Vagina (tissue), 2 donors: ENCODE data around the gene FASN. TPM values are rescaled to one million over a fixed set of nuclear protein-coding genes. Genes with fewer than 3 reads are reported as not detected.
"Not testable (repeated sequence)": the region's sequence is repeated elsewhere in the genome, so short reads cannot be mapped to it uniquely, and the experiment has no call there.

ENCODE experiments used
- DNase-seq, 2 donors: peaks; one replicate each; pipeline ENCODE4 v3.0.0-alpha.2; 2017; ENCODE audit errors: extremely low spot score in 2 of 2
- H3K27ac ChIP-seq: fragments of 200-600 bp; sonication (generic); one replicate; pipeline ENCODE4 v1.5.1; 2019
- H3K27me3 ChIP-seq: fragments of 200-600 bp; sonication (generic); one replicate; pipeline ENCODE4 v1.5.1; 2019
- H3K36me3 ChIP-seq, 2 donors: fragments of 200-600 bp; sonication (generic); one replicate each; pipeline ENCODE4 v1.5.1; 2017 to 2019
- H3K4me1 ChIP-seq: fragments of 200-600 bp; sonication (generic); one replicate; pipeline ENCODE4 v1.5.1; 2019
- H3K4me3 ChIP-seq, 2 donors: fragments of 200-600 bp; sonication (generic); 1 replicate in 1 of 2; 2 replicates in 1 of 2; pipeline ENCODE4 v1.5.1; 2016 to 2019
- H3K9me3 ChIP-seq: fragments of 200-600 bp; sonication (generic); one replicate; pipeline ENCODE4 v1.5.1; 2019
- CTCF ChIP-seq, 3 experiments: fragments of 450-650 bp in 2 of 3; fragments of 200-600 bp in 1 of 3; sonication (generic) in 1 of 3; IDR thresholded peaks; one replicate each; pipeline ENCODE4 v1.5.1; 2017 to 2019; ENCODE audit warnings: antibody characterized with exemption in 3 of 3, mild to moderate bottlenecking in 2 of 3, moderate library complexity in 2 of 3
- POLR2A ChIP-seq, 2 donors: fragments of 450-650 bp; IDR thresholded peaks; one replicate each; pipeline ENCODE4 v1.6.1; 2017; ENCODE audit warnings: antibody characterized with exemption in 2 of 2, mild to moderate bottlenecking in 2 of 2, moderate library complexity in 2 of 2
- POLR2AphosphoS5 ChIP-seq, 2 donors: sonication (generic); formaldehyde crosslinking; IDR thresholded peaks; one replicate each; pipeline ENCODE4 v1.9.0; 2017; ENCODE audit warnings: antibody characterized with exemption in 2 of 2, mild to moderate bottlenecking in 2 of 2, low read depth in 1 of 2; ENCODE audit not compliant: insufficient read depth in 1 of 2
- intact Hi-C: fragments of 100-400 bp; cut with DNase I; formaldehyde crosslinking; loops from one replicate; pipeline ENCODE4 v1.15.1; 2023
- total RNA-seq: library from RNA; depleted of rRNA; stranded (reverse); fragments of >200 nt; gene quantifications from one replicate; pipeline ENCODE4 v1.2.3, GENCODE V29; 2016

FASN gene
- total RNA-seq, 1 donor from 2014 or later = 127 TPM

GRCh38 chr17:82039695-82040299 is 58.2 kb downstream of the FASN start:
- intact Hi-C loops = loop anchor here (10.0 kb wide), 1 partner anchor 285 kb away; no protein-coding TSS in a partner anchor
- peaks cover 16% of the 10 kb centered on the region for H3K4me1 ChIP-seq

DNA sequence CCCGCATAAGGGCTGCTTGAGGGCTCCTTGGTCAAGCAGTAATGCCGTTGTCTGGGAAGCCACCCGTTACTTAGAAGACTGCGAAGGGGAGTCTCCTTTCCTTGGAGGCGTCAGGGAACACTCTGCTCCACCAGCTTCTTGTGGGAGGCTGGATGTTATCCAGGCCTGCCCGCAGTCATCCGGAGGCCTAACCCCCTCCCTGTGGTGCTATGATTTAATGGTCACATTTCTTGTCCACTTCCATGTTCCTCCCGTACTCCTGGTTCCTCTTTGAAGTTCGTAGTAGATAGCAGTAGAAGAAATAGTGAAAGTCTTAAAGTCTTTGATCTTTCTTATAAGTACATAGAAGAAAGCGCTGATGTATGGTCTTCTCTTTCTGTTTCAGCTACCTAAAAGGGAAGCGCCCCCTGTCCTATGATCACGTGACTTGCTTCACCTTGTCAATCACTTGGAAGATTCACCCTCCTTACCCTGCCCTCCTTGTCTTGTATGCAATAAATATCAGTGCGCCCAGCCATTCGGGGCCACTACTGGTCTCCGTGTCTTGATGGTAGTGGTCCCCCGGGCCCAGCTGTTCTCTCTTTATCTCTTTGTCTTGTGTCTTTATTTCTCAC is 59.1 kb downstream of the FASN start:
- intact Hi-C loops = not testable (repeated sequence)

More at GRCh38 chr17:82039695-82040299, 58.2 kb downstream of the FASN start:
- H3K27ac ChIP-seq = no peak overlapping the region
- H3K27me3 ChIP-seq = no peaks in the 10 kb centered on the region
- TF ChIP-seq POLR2AphosphoS5 (IDR thresholded peaks at IDR 0.05; ENCODE audit: insufficient read depth in 1 of 2, low read depth in 1 of 2) (no peak), CTCF (IDR thresholded peaks at IDR 0.05) (no peak), POLR2A (IDR thresholded peaks at IDR 0.05) (no peak)
- H3K36me3 ChIP-seq = no peaks in the 10 kb centered on the region
- no peaks in the 10 kb centered on the region for H3K9me3 ChIP-seq
- no peak for DNase-seq
- H3K4me3 ChIP-seq = no peak overlapping the region

GRCh38 chr17:82037889-82038195 is 60.2 kb downstream of the FASN start:
- H3K36me3 ChIP-seq = no peaks in the 10 kb centered on the region
- DNase-seq = no peak
- H3K27me3 ChIP-seq = no peaks in the 10 kb centered on the region
- peaks cover 16% of the 10 kb centered on the region for H3K4me1 ChIP-seq
- peak overlapping the region; percentile 87 for H3K27ac ChIP-seq
- TF ChIP-seq POLR2AphosphoS5 (IDR thresholded peaks at IDR 0.05; ENCODE audit: insufficient read depth in 1 of 2, low read depth in 1 of 2) = no peak
- no peak for TF ChIP-seq CTCF (IDR thresholded peaks at IDR 0.05)
- TF ChIP-seq POLR2A (IDR thresholded peaks at IDR 0.05) = no peak
- no peaks in the 10 kb centered on the region for H3K9me3 ChIP-seq
- H3K4me3 ChIP-seq = peak overlapping the region; percentile 71 to 79
- intact Hi-C loops = no loop called here

More for the DNA sequence above, 59.1 kb downstream of the FASN start:
- not testable (repeated sequence) for H3K27me3 ChIP-seq, DNase-seq, H3K27ac ChIP-seq, H3K36me3 ChIP-seq, H3K9me3 ChIP-seq, H3K4me3 ChIP-seq
- H3K4me1 ChIP-seq = peaks cover 16% of the 10 kb centered on the region

GRCh38 chr17:82037092-82037888 is 60.7 kb downstream of the FASN start, which contains the start of gene DCXR:
Gene DCXR (minus strand): TSS chr17:82037697. CDS start chr17:82037682, 15 bp downstream.
- DNase-seq = peak in 1 of 2 donors; percentile 97
- TF ChIP-seq POLR2AphosphoS5 (IDR thresholded peaks at IDR 0.05; ENCODE audit: insufficient read depth in 1 of 2, low read depth in 1 of 2) (peak; percentile 71 to 98), CTCF (IDR thresholded peaks at IDR 0.05) (peak; percentile 13 to 64 (median 50)), POLR2A (IDR thresholded peaks at IDR 0.05) (peak in 1 of 2 donors; percentile 95)
- Histone ChIP-seq H3K36me3 (no peaks in the 10 kb centered on the region), H3K27ac (peak within 1 kb of the TSS; percentile 87), H3K27me3 (no peaks in the 10 kb centered on the region), H3K4me1 (peaks cover 19% of the 10 kb centered on the region), H3K9me3 (no peaks in the 10 kb centered on the region), H3K4me3 (peak within 1 kb of the TSS; percentile 71 to 79)
- intact Hi-C loops = no loop called here

GRCh38 chr17:82036634-82037091 is 61.4 kb downstream of the FASN start:
- TF ChIP-seq POLR2A (IDR thresholded peaks at IDR 0.05) (no peak), POLR2AphosphoS5 (IDR thresholded peaks at IDR 0.05; ENCODE audit: insufficient read depth in 1 of 2, low read depth in 1 of 2) (no peak), CTCF (IDR thresholded peaks at IDR 0.05) (no peak)
- Histone ChIP-seq H3K4me1 (peaks cover 24% of the 10 kb centered on the region), H3K27ac (peak overlapping the region; percentile 87), H3K9me3 (no peaks in the 10 kb centered on the region), H3K4me3 (peak overlapping the region; percentile 71 to 79), H3K36me3 (no peaks in the 10 kb centered on the region), H3K27me3 (no peaks in the 10 kb centered on the region)
- intact Hi-C loops = no loop called here
- no peak for DNase-seq
